HG03060 (cell line): ENCODE measurements around the gene CLTCL1.

Experiments
- ATAC-seq: cut with Tn5 transposase; IDR thresholded peaks from one replicate; pipeline ENCODE4 v1.9.1; 2021; ENCODE audit warnings: low read depth, moderate number of reproducible peaks; ENCODE audit not compliant: unreplicated experiment

CLTCL1 gene

GRCh38 chr22:19178065-19178656 lies 113.4 kb downstream of the CLTCL1 start:
- ATAC-seq, result no peak

GRCh38 chr22:19177164-19178064 lies 114.1 kb downstream of the CLTCL1 start:
- ATAC-seq, result no peak

- ATAC-seq, result no peak
Observed at GRCh38 chr22:19176732-19177131, 114.8 kb downstream of the CLTCL1 start.

GRCh38 chr22:19176175-19176643 lies 115.3 kb downstream of the CLTCL1 start:
- ATAC-seq, result no peak

- no peak for ATAC-seq
Observed at GRCh38 chr22:19175602-19176174, 115.8 kb downstream of the CLTCL1 start.

GRCh38 chr22:19175026-19175601 lies 116.4 kb downstream of the CLTCL1 start:
- no peak for ATAC-seq

- no peak for ATAC-seq
Observed at GRCh38 chr22:19174106-19175025, 117.2 kb downstream of the CLTCL1 start.

GRCh38 chr22:19173047-19174035 lies 118.2 kb downstream of the CLTCL1 start:
- no peak for ATAC-seq

GRCh38 chr22:19172213-19173046 lies 119.1 kb downstream of the CLTCL1 start:
- ATAC-seq, result no peak

GRCh38 chr22:19169947-19170318 lies 121.6 kb downstream of the CLTCL1 start:
- no peak for ATAC-seq

- no peak for ATAC-seq
Observed at GRCh38 chr22:19169002-19169946, 122.2 kb downstream of the CLTCL1 start.

GRCh38 chr22:19168088-19168890 lies 123.2 kb downstream of the CLTCL1 start:
- ATAC-seq, result no peak

GRCh38 chr22:19167106-19167869 lies 124.2 kb downstream of the CLTCL1 start:
- no peak for ATAC-seq

- ATAC-seq, result no peak
Observed at GRCh38 chr22:19166421-19166820, 125.1 kb downstream of the CLTCL1 start.

- ATAC-seq, result no peak
Observed at GRCh38 chr22:19164425-19164824, 127.1 kb downstream of the CLTCL1 start.
